Endothelial cell (in vitro differentiated cells): ENCODE data around the gene LRP1B. TPM values are rescaled to one million over a fixed set of nuclear protein-coding genes. Genes with fewer than 3 reads are reported as not detected.

Source experiments
- DNase-seq: peaks from one replicate; pipeline ENCODE4 v3.0.0; 2021; ENCODE audit warnings: low spot score
- H3K27ac Mint-ChIP-seq: one replicate; pipeline ENCODE4 v1.8.0; 2021; ENCODE audit warnings: mixed read lengths, inconsistent platforms; ENCODE audit not compliant: unreplicated experiment
- H3K27me3 Mint-ChIP-seq: one replicate; pipeline ENCODE4 v1.8.0; 2021; ENCODE audit warnings: mild to moderate bottlenecking, moderate library complexity, mixed read lengths, inconsistent platforms; ENCODE audit not compliant: unreplicated experiment
- H3K36me3 Mint-ChIP-seq: one replicate; pipeline ENCODE4 v1.8.0; 2021; ENCODE audit warnings: mild to moderate bottlenecking, low read depth, mixed read lengths, inconsistent platforms; ENCODE audit not compliant: unreplicated experiment
- H3K4me1 Mint-ChIP-seq: one replicate; pipeline ENCODE4 v1.8.0; 2021; ENCODE audit warnings: mild to moderate bottlenecking, mixed read lengths, inconsistent platforms; ENCODE audit not compliant: unreplicated experiment
- H3K4me3 Mint-ChIP-seq: one replicate; pipeline ENCODE4 v1.8.0; 2021; ENCODE audit warnings: mild to moderate bottlenecking, mixed read lengths, inconsistent platforms; ENCODE audit not compliant: unreplicated experiment
- H3K9me3 Mint-ChIP-seq: one replicate; pipeline ENCODE4 v1.8.0; 2021; ENCODE audit warnings: mixed read lengths, inconsistent platforms; ENCODE audit not compliant: unreplicated experiment
- CTCF ChIP-seq: fragments of 200-600 bp; sonication (generic); IDR thresholded peaks from one replicate; pipeline ENCODE4 v1.5.0; 2021; ENCODE audit warnings: antibody characterized with exemption; ENCODE audit not compliant: unreplicated experiment
- total RNA-seq: library from RNA; stranded (reverse); fragmentation: NEBNext Ultra II Directional; extraction: Animal tissue kit (Norgen Biotek cat#: 25700); gene quantifications from one replicate; pipeline ENCODE4 v1.2.1, GENCODE V29; 2021; ENCODE audit not compliant: unreplicated experiment

The LRP1B gene
- total RNA-seq, 1 donor from 2014 or later: 1.4 TPM

GRCh38 chr2:141021109-141021508 lies 1109.7 kb downstream of the LRP1B start:
- no peaks in the 10 kb centered on the region for H3K9me3 Mint-ChIP-seq
- TF ChIP-seq CTCF: no peak
- no peak for DNase-seq
- H3K27ac Mint-ChIP-seq: no peak overlapping the region
- no peak overlapping the region for H3K4me3 Mint-ChIP-seq
- no peaks in the 10 kb centered on the region for H3K27me3 Mint-ChIP-seq
- H3K4me1 Mint-ChIP-seq: no peaks in the 10 kb centered on the region
- H3K36me3 Mint-ChIP-seq: no peaks in the 10 kb centered on the region

- H3K27me3 Mint-ChIP-seq: no peaks in the 10 kb centered on the region
- H3K4me3 Mint-ChIP-seq: no peak overlapping the region
- H3K9me3 Mint-ChIP-seq: no peaks in the 10 kb centered on the region
- DNase-seq: no peak
- no peak overlapping the region for H3K27ac Mint-ChIP-seq
- H3K36me3 Mint-ChIP-seq: no peaks in the 10 kb centered on the region
- H3K4me1 Mint-ChIP-seq: no peaks in the 10 kb centered on the region
- TF ChIP-seq CTCF: no peak
Measured at GRCh38 chr2:141020346-141020745, 1110.5 kb downstream of the LRP1B start.

DNA sequence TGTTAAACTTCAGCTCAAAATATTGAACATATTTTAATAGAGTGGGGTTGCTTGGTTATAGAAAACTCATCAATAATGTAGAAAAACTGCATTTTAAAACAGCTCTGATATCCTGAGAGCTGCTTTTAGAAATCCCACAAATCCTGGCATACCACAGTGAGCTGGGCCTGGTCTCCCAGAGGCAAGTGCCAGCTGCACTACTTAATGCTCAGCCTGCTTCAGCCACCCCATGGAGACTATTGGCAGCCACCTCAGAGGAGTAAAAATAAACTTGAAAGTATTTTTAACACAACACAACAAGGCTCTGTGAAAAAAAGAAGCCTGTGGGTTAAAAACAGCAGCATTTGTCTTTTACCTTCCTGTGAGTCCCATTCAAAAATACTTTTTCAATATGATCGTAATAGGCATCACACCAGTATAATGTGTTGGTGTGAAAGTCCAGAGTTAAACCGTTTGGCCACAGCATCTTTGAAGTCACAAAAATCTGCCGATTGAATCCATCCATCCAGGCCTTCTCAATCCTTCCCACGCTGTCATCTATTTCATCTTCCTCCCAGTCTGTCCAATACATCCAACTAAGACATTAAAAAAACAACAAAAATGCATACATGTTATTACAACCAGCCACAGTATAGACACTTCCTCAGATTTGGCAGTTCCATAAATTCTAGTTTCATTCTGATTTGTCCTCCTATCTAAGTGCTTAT lies 1115.3 kb downstream of the LRP1B start:
- Mint-ChIP-seq H3K4me3 (no peak overlapping the region), H3K36me3 (no peaks in the 10 kb centered on the region), H3K4me1 (no peaks in the 10 kb centered on the region), H3K27me3 (no peaks in the 10 kb centered on the region), H3K9me3 (no peaks in the 10 kb centered on the region), H3K27ac (no peak overlapping the region)
- no peak for DNase-seq
- no peak for TF ChIP-seq CTCF

DNA sequence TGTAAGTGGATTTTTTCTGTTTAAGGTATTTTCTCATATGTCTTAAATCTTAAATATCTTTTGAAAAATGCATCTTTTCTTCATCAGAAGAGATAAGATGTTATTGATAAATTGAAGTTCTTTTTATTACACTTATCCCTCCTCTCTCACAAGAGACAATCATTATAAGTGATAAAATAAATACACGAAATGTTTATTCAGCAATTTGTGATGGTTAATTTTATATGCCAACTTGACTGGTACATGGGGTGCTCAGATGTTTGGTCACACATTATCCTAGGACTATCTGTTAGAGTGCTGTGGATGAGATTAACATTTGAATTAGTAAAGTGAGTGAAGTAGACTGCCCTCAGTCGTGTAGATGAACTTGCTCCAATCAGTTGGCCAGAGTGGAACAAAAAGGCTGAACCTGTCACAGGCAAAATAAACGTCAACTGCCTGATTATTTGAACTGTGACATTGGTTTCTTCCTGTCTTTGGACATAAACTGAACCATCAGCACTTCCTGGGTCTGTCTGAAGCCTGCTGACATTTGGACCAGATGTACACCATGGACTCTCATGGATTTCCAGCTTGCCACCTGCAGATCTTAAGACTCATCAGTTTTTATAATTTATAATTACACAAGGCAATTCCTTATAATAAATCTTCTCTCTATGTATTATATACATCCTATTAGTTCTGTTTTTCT lies 1126.7 kb downstream of the LRP1B start:
- Mint-ChIP-seq H3K36me3 (no peaks in the 10 kb centered on the region), H3K27ac (no peak overlapping the region), H3K27me3 (no peaks in the 10 kb centered on the region), H3K4me3 (no peak overlapping the region), H3K9me3 (no peaks in the 10 kb centered on the region), H3K4me1 (no peaks in the 10 kb centered on the region)
- no peak for TF ChIP-seq CTCF
- DNase-seq: no peak

- Mint-ChIP-seq H3K27me3 (no peaks in the 10 kb centered on the region), H3K27ac (no peak overlapping the region), H3K9me3 (no peaks in the 10 kb centered on the region), H3K36me3 (no peaks in the 10 kb centered on the region), H3K4me1 (no peaks in the 10 kb centered on the region), H3K4me3 (no peak overlapping the region)
- no peak for DNase-seq
- TF ChIP-seq CTCF: no peak
Measured at GRCh38 chr2:141001750-141002149, 1129.1 kb downstream of the LRP1B start.
